Femur (tissue), 1 donor: ENCODE results near the gene CD6.

Source experiments
- DNase-seq: peaks from one replicate; pipeline ENCODE4 v3.0.0-alpha.2; 2017

CD6 gene, protein sequence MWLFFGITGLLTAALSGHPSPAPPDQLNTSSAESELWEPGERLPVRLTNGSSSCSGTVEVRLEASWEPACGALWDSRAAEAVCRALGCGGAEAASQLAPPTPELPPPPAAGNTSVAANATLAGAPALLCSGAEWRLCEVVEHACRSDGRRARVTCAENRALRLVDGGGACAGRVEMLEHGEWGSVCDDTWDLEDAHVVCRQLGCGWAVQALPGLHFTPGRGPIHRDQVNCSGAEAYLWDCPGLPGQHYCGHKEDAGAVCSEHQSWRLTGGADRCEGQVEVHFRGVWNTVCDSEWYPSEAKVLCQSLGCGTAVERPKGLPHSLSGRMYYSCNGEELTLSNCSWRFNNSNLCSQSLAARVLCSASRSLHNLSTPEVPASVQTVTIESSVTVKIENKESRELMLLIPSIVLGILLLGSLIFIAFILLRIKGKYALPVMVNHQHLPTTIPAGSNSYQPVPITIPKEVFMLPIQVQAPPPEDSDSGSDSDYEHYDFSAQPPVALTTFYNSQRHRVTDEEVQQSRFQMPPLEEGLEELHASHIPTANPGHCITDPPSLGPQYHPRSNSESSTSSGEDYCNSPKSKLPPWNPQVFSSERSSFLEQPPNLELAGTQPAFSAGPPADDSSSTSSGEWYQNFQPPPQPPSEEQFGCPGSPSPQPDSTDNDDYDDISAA

DNA sequence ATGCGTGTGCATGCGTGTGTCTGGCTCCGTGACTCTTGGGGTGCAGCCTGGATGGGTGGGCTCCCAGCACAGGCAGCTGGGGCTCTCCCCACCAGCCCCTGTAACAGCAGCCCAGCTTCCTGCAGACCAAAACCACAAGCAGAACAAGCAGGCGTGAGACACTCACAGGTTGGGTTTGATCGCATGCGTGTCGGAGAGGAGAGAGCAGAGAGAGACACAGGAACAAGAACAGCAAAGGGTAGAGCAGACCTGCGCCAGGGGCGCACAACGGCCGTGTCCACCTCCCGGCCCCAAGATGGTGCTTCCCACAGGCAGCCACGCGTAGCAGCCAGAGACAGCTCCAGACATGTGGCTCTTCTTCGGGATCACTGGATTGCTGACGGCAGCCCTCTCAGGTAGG, at the start of gene CD6:
Gene CD6 (plus strand): TSS at position 161 of the 400 bp plus-strand sequence. CDS start 186 bp downstream, at position 347.
- no peak for DNase-seq

- no peak for DNase-seq
Observed at GRCh38 chr11:60921777-60922335, 49.6 kb upstream of the CD6 start.

- no peak for DNase-seq
Observed at GRCh38 chr11:60922906-60923305, 48.6 kb upstream of the CD6 start.

- no peak for DNase-seq
Observed at GRCh38 chr11:60923326-60923725, 48.2 kb upstream of the CD6 start.

DNA sequence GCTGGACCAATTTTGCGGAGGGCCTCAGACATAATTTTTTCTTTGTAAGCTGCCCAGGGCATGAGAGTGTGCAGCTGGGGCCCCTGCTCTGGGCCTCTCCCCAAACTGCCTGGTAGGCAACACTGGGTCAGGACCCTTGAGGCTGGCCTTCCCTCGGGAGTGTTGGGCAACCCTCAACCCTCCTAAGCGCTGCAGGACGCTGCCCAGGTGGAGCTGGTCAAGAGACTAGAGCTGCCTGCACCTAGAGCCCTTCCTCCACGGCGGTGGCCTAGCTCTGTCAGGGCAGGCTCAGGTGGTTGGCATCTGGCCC, 47.7 kb upstream of the CD6 start:
- DNase-seq, result no peak

GRCh38 chr11:60924110-60924905, 47.2 kb upstream of the CD6 start, which contains the start of gene TMEM132A:
TSS of gene TMEM132A (plus strand) at chr11:60924460. CDS start at chr11:60924634, 174 bp downstream.
- peak; percentile 84 for DNase-seq

GRCh38 chr11:60924906-60925853, 46.3 kb upstream of the CD6 start:
- no peak for DNase-seq

- no peak for DNase-seq
Observed at GRCh38 chr11:60925868-60926267, 45.6 kb upstream of the CD6 start.

- DNase-seq, result no peak
Observed at GRCh38 chr11:60926500-60926899, 45.0 kb upstream of the CD6 start.

- DNase-seq, result no peak
Observed at GRCh38 chr11:60927061-60927592, 44.4 kb upstream of the CD6 start.

DNA sequence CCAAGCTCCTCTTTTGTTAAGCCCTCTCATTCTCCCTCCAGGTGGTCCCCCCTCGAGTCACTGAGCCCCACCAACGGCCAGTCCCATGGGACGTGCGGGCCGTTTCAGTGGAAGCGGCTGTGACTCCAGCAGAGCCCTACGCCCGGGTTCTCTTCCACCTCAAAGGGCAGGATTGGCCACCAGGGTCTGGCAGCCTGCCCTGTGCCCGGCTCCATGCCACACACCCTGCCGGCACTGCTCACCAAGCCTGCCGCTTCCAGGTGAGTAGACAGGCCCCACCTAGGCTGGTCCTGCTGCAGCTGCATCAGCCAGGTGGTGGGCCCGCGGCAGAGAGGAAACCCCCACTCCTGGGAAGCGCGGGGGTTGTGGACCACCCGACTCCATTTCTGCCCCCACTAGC, 43.9 kb upstream of the CD6 start:
- no peak for DNase-seq

DNA sequence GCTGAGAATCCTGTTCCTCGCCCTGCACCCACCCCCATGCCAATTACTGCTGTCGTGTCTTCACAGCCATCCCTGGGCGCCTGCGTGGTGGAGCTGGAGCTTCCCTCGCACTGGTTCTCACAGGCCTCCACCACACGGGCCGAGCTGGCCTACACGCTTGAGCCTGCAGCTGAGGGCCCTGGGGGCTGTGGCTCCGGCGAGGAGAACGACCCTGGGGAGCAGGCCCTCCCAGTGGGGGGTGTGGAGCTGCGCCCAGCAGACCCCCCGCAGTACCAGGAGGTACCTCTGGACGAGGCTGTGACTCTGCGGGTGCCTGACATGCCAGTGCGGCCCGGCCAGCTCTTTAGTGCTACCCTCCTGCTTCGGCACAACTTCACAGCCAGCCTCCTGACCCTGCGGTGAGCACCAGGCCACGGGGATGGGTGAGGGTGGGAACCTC, 42.9 kb upstream of the CD6 start:
- no peak for DNase-seq

DNA sequence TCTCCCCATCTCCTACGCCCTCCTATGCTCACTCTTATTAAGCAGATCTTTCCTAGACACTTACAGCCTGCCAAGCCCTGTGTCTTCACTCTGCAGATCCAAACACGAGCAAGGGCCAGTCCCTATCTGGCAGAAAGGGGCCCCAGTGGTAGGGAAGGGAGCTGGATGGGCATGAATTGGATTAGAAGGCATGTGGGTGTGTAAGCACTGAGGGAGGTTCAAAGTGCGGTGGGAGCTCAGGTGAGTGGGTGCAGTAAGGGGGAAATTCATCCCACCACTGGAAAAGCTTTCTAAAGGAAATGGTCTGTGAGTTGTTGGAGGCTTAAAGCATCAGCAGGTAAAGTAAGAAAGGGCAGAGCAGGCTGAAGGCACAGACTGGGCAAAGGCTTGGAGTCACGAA, 41.7 kb upstream of the CD6 start:
- DNase-seq, result no peak

DNA sequence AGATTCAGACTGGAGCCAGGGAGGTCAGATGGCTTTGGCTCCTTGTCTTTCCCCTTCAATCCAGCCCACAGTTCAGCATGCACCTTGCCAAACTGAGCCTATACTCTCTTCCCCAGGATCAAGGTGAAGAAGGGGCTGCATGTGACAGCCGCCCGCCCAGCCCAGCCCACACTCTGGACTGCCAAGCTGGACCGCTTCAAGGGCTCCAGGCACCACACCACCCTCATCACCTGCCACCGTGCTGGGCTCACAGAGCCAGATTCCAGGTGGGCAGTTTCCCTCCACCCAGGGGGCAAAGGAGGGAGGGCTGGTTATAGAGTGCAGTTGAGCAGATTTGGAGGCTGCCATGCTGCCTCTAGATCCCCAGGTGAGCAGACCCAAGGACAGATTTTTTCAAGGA, 41.1 kb upstream of the CD6 start:
- no peak for DNase-seq

DNA sequence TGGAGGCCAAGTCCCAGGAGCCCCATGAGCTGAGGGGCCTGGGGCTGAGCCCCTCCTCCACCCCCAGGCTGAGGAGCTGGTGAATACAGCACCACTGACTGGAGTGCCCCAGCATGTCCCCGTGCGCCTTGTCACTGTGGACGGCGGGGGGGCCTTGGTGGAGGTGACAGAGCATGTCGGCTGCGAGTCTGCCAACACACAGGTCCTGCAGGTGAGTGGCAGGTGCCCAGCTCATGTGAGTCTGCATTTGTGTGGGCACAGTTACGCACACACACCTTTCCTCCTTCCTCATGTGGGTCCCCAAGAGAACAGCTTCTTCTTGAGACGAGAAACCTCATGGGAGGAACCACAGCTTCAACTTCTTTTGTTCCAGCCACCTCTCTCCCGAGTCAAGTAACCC, 39.6 kb upstream of the CD6 start:
- no peak for DNase-seq

- DNase-seq, result no peak
Observed at GRCh38 chr11:60932605-60933356, 38.7 kb upstream of the CD6 start.

DNA sequence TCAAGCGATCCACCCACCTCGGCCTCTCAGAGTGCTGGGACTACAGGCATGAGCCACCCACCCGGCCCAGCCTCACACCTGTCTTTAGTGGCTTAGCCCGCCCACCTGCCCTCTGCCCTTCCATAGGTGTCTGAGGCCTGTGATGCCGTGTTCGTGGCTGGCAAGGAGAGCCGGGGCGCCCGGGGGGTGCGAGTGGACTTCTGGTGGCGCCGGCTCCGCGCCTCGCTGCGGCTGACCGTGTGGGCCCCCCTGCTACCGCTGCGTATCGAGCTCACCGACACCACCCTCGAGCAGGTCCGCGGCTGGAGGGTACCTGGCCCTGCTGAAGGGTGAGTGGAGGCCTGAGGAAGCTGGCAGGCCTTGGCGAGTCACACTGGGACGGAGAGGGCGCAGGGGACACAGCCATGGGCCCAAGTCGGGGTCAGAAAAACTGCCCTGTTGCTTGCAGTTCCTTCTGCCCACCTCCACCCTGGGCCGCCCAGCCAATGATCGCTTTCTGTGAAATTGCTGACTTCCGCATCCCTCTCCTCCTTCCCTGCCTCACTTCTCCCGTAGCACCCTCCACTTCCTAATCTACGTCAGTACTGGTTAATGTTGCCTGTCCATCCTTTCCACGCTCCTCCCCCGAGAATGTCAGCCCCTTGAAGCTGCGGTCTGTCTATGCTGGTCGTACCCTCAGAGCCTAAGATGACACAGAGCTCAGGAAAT, 37.9 kb upstream of the CD6 start:
- no peak for DNase-seq

- DNase-seq, result no peak
Observed at GRCh38 chr11:60934124-60934789, 37.2 kb upstream of the CD6 start.

GRCh38 chr11:60934790-60935605, 36.5 kb upstream of the CD6 start:
- no peak for DNase-seq
